ENCODE data around the gene CD9.
"Not testable (repeated sequence)": the region's sequence is repeated elsewhere in the genome, so short reads cannot be mapped to it uniquely, and the experiment has no call there.

The CD9 gene

GRCh38 chr12:6187948-6188793, 12.0 kb upstream of the CD9 start:
- ChIA-PET POLR2A (no interaction called here), CTCF (interaction anchor here (1.7 to 1.8 kb wide), 2 partner anchors 90 to 96 kb away, joined by 6 to 7 read pairs; no protein-coding TSS in a partner anchor)
- no peak for TF ChIP-seq CTCF (IDR thresholded peaks at IDR 0.05; ENCODE audit: control extremely low read depth, extremely low read depth, low read depth, missing control alignments)
- no peak for DNase-seq (ENCODE audit: extremely low spot score)

GRCh38 chr12:6189028-6189427, 11.2 kb upstream of the CD9 start:
- TF ChIP-seq CTCF (IDR thresholded peaks at IDR 0.05; ENCODE audit: control extremely low read depth, extremely low read depth, low read depth, missing control alignments): no peak
- CTCF ChIA-PET: interaction anchor here (1.7 to 1.8 kb wide), 2 partner anchors 90 to 95 kb away, joined by 6 to 7 read pairs; no protein-coding TSS in a partner anchor
- POLR2A ChIA-PET: no interaction called here
- DNase-seq (ENCODE audit: extremely low spot score): no peak

- ChIA-PET CTCF (interaction anchor here (1.7 kb wide), 1 partner anchor 89 kb away, joined by 7 read pairs; no protein-coding TSS in a partner anchor), POLR2A (interaction anchor here (0.6 kb wide), 1 partner anchor 1411 kb away, joined by 3 read pairs; no protein-coding TSS in a partner anchor)
- DNase-seq (ENCODE audit: extremely low spot score): not testable (repeated sequence)
Measured at GRCh38 chr12:6189952-6190598, 10.1 kb upstream of the CD9 start.

- CTCF ChIA-PET; DNase-seq (ENCODE audit: extremely low spot score): not testable (repeated sequence)
- POLR2A ChIA-PET: interaction anchor here (0.6 kb wide), 1 partner anchor 1412 kb away, joined by 3 read pairs; no protein-coding TSS in a partner anchor
Measured at GRCh38 chr12:6190767-6191530, 9.3 kb upstream of the CD9 start.

GRCh38 chr12:6192604-6193380, 7.4 kb upstream of the CD9 start:
- no peak for TF ChIP-seq CTCF (IDR thresholded peaks at IDR 0.05; ENCODE audit: control extremely low read depth, extremely low read depth, low read depth, missing control alignments)
- CTCF ChIA-PET: interaction anchor here (1.6 to 6.3 kb wide), 3 partner anchors 10 to 83 kb away, joined by 5 to 126 read pairs (median 7); no protein-coding TSS in a partner anchor
- DNase-seq (ENCODE audit: extremely low spot score): no peak
- POLR2A ChIA-PET: no interaction called here

- no peak for TF ChIP-seq CTCF (IDR thresholded peaks at IDR 0.05; ENCODE audit: control extremely low read depth, extremely low read depth, low read depth, missing control alignments)
- no peak for DNase-seq (ENCODE audit: extremely low spot score)
- ChIA-PET CTCF (interaction anchor here (0.9 to 6.3 kb wide), 9 partner anchors 9 to 111 kb away, joined by 3 to 126 read pairs (median 5); no protein-coding TSS in a partner anchor), POLR2A (no interaction called here)
Measured at GRCh38 chr12:6193853-6194815, 6.1 kb upstream of the CD9 start.
